Stimulated activated CD4-positive, alpha-beta T cell treated with anti-CD3 and anti-CD28 coated beads, Interleukin-1b, Interleukin-23, amount 100 ng/mL, for 1 hour (primary cell): ENCODE measurements around the gene DNAJC19.

Experiments
- DNase-seq, 2 donors: peaks; one replicate each; pipeline ENCODE4 v3.0.0-alpha.2; 2020; ENCODE audit warnings: low read depth in 2 of 2

The DNAJC19 gene

DNA sequence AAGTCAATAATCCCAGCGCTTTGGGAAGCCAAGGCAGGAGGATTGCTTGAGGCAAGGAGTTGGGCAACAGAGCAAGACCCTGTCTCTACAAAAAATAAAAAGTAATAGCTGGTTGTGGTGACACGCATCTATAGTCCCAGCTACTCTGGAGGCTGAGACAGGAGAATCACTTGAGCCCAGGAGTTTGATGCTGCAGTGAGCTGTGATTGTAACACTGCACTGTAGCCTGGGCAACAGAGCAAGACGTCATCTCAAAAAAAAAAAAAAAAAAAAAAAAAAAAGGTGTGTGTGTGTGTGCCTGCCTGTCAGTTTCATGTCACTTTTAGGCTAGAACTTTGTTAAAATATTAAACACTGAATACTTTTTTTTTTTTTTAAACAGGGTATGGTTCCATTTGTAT is 28.4 kb downstream of the DNAJC19 start:
- DNase-seq = no peak

GRCh38 chr3:180959691-180960090 is 29.8 kb downstream of the DNAJC19 start:
- DNase-seq = no peak

- DNase-seq = no peak
Measured at GRCh38 chr3:180947761-180948390, 41.7 kb downstream of the DNAJC19 start.

GRCh38 chr3:180940826-180941225 is 48.7 kb downstream of the DNAJC19 start:
- no peak for DNase-seq

DNA sequence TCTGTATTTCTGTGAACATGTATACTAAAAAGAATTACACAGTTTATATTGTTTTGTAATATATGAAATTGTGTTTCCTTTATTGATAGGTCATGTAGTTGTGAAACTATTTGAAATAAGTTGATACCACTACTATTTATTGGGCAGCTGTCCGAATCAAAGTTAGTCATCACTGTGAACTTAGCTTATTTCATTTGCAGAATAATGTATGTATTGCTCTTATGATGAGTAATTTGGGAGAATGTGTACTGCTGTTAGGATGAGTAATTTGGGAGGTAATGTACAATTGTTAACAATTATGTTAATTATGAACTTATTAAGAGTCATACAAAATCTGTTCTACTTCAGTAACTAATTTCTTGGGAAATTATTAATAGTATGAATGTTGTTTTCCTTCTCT is 54.9 kb downstream of the DNAJC19 start:
- no peak for DNase-seq
